Gastroesophageal sphincter (tissue), 3 donors: Measurements from ENCODE around the gene NBAS.

Experiments
- CTCF ChIP-seq, 4 experiments: fragments of 200-600 bp in 2 of 4; fragments of 450-650 bp in 2 of 4; sonication (generic) in 1 of 4; IDR thresholded peaks; one replicate each; pipeline ENCODE4 v1.5.1; 2017 to 2019; ENCODE audit warnings: antibody characterized with exemption in 4 of 4, mild to moderate bottlenecking in 2 of 4, moderate library complexity in 2 of 4
- POLR2A ChIP-seq, 2 donors: fragments of 450-650 bp; IDR thresholded peaks; one replicate each; pipeline ENCODE4 v1.6.1; 2017; ENCODE audit warnings: antibody characterized with exemption in 2 of 2, mild to moderate bottlenecking in 2 of 2, moderate library complexity in 1 of 2
- POLR2AphosphoS5 ChIP-seq: sonication (generic); formaldehyde crosslinking; IDR thresholded peaks from one replicate; pipeline ENCODE4 v1.6.1; 2017; ENCODE audit warnings: antibody characterized with exemption

GRCh38 chr2:15562354-15563031 lies 1.4 kb upstream of the NBAS start:
- no peak for TF ChIP-seq POLR2AphosphoS5
- TF ChIP-seq CTCF (IDR thresholded peaks at IDR 0.05), result no peak
- TF ChIP-seq POLR2A (IDR thresholded peaks at IDR 0.05), result no peak
